Colonic mucosa (tissue), 4 donors: ENCODE data around the gene WDR93. TPM values are rescaled to one million over a fixed set of nuclear protein-coding genes. Genes with fewer than 3 reads are reported as not detected.

ENCODE experiments used
- DNase-seq: peaks from one replicate; pipeline ENCODE4 v3.0.0-alpha.2; 2020
- H3K27ac ChIP-seq: fragments of 200-600 bp; one replicate; pipeline ENCODE4 v1.8.0; 2021
- H3K27me3 ChIP-seq: fragments of 200-600 bp; one replicate; pipeline ENCODE4 v1.8.0; 2021
- H3K36me3 ChIP-seq: fragments of 200-600 bp; one replicate; pipeline ENCODE4 v1.8.0; 2021
- H3K4me1 ChIP-seq: fragments of 200-600 bp; one replicate; pipeline ENCODE4 v1.8.0; 2021; ENCODE audit warnings: mild to moderate bottlenecking
- H3K4me3 ChIP-seq: fragments of 200-600 bp; one replicate; pipeline ENCODE4 v1.8.0; 2021
- H3K9ac ChIP-seq, 2 donors: one replicate each; pipeline ENCODE4 v1.7.0; 2013; ENCODE audit warnings: control low read depth in 2 of 2, low read depth in 2 of 2, low read length in 2 of 2
- H3K9me3 ChIP-seq: fragments of 200-600 bp; one replicate; pipeline ENCODE4 v1.8.0; 2021
- CTCF ChIP-seq: fragments of 200-600 bp; IDR thresholded peaks from one replicate; pipeline ENCODE4 v1.8.0; 2022; ENCODE audit warnings: antibody characterized with exemption, mild to moderate bottlenecking
- intact Hi-C: fragments of 100-400 bp; cut with DNase I; formaldehyde crosslinking; loops from one replicate; pipeline ENCODE4 v1.14.1; 2022
- total RNA-seq, 2 donors: library from RNA; stranded (reverse); fragmentation: NEBNext Ultra II Directional in 1 of 2; extraction: Animal tissue kit (Norgen Biotek cat#: 25700) in 1 of 2; gene quantifications; one replicate each; pipeline ENCODE4 v1.2.1, GENCODE V29; 2021
- donor health status: healthy.
- donor health status: DM: no; HTN: no; CAD: no.
- donor health status: DM: no; HTN: no; CAD: no.

WDR93 gene
- total RNA-seq, 2 donors from 2014 or later = 0.13 TPM; not detected in 1

DNA sequence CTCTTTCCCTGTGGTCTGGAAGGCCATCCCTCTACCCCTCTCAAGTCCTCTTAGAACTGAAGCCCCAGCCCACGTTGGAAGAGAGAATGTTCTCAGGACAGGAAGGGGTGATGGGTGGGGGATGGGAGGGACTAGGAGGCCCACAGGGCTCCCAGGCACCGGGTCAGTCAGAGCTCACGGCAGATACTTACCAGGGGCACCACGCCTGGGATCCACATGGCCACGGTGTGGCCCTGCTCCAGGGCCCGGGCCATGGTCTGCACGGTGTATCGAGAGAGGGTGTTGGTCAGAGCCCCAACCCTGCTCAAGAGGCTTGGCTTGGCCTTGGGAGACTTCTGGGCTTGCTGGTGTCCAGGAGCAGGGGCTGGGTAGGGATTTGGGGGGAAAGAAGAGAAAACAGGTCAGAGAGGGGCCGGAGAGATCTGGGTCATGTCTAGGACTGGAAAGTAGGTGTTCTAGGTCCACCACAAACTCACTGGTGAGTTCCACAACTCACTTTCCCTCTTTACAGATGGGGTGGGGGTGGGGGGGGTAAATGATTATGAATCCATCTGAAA, 21.2 kb upstream of the WDR93 start:
- no peak for TF ChIP-seq CTCF
- Histone ChIP-seq H3K4me3 (no peak overlapping the region), H3K9me3 (no peaks in the 10 kb centered on the region), H3K4me1 (no peaks in the 10 kb centered on the region), H3K27ac (no peak overlapping the region), H3K9ac (no peak overlapping the region), H3K36me3 (no peaks in the 10 kb centered on the region), H3K27me3 (no peaks in the 10 kb centered on the region)
- DNase-seq = no peak
- intact Hi-C loops = no loop called here

- Histone ChIP-seq H3K27ac (no peak overlapping the region), H3K36me3 (no peaks in the 10 kb centered on the region), H3K4me1 (no peaks in the 10 kb centered on the region), H3K9me3 (no peaks in the 10 kb centered on the region), H3K4me3 (no peak overlapping the region), H3K27me3 (no peaks in the 10 kb centered on the region), H3K9ac (no peak overlapping the region)
- TF ChIP-seq CTCF = no peak
- intact Hi-C loops = no loop called here
- no peak for DNase-seq
Observed at GRCh38 chr15:89669941-89670340, 20.7 kb upstream of the WDR93 start.

DNA sequence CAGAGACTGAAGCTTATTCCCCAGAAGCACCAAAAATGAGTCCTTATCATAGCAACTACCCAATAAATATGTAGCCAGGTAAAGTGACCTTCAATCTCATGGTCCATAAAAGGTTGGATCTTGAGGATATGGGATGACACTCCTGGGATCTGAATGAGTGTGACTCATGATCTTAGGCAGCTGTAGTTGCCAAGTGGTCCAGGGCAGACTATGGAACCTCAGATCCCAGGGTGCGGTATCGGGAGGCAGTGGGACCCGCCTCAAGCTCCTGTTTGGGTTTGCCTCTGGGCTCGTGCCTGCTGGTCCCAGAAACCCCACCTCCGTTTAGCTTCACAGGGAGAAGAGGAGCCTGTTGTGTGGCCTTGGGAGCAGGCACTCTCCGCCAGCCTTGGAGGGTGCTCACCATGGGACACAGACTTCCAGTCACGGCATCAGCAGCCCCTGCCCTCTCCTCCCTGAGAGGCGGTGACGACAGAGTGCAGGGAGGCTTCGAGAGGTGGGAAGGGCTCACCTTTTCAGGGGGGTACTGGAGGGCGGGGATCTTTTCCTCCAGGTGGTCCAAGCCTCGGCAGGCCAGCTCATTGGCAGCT, 19.5 kb upstream of the WDR93 start:
- Histone ChIP-seq H3K36me3 (no peaks in the 10 kb centered on the region), H3K9me3 (no peaks in the 10 kb centered on the region), H3K9ac (no peak overlapping the region), H3K4me1 (no peaks in the 10 kb centered on the region), H3K27ac (no peak overlapping the region), H3K27me3 (no peaks in the 10 kb centered on the region), H3K4me3 (no peak overlapping the region)
- TF ChIP-seq CTCF = no peak
- intact Hi-C loops = no loop called here
- DNase-seq = no peak

DNA sequence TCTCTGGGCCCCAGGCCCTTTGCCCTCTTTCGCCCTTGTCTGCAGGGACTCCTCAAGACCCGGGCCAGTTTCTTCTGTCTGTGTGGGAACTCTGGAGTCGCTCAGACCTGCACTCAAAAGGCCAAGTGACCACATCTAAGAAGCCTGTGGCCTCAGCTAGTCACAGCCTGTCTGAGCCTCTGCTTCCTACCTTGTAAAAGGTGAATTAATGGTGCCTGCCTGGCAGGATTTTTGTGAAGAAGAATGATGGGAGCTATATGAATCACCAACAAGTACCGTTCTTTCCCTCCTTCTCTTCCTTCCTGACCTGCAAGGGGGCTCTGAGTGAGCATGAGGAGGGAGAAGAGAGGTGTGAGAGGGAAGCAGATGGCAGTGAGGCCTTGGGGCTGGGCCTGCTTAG, 18.9 kb upstream of the WDR93 start:
- Histone ChIP-seq H3K36me3 (no peaks in the 10 kb centered on the region), H3K4me3 (no peak overlapping the region), H3K9ac (no peak overlapping the region), H3K27ac (no peak overlapping the region), H3K27me3 (no peaks in the 10 kb centered on the region), H3K4me1 (no peaks in the 10 kb centered on the region), H3K9me3 (no peaks in the 10 kb centered on the region)
- TF ChIP-seq CTCF = no peak
- intact Hi-C loops = no loop called here
- DNase-seq = no peak

- intact Hi-C loops = no loop called here
Observed at GRCh38 chr15:89672221-89673164, 18.1 kb upstream of the WDR93 start.

More at GRCh38 chr15:89672221-89673164, 18.1 kb upstream of the WDR93 start:
- DNase-seq = no peak
- TF ChIP-seq CTCF = no peak
- Histone ChIP-seq H3K36me3 (no peaks in the 10 kb centered on the region), H3K9ac (no peak overlapping the region), H3K4me1 (no peaks in the 10 kb centered on the region), H3K27me3 (no peaks in the 10 kb centered on the region), H3K27ac (no peak overlapping the region), H3K4me3 (no peak overlapping the region), H3K9me3 (no peaks in the 10 kb centered on the region)
